ENCODE measurements around the gene TMEM81.

Gene TMEM81

DNA sequence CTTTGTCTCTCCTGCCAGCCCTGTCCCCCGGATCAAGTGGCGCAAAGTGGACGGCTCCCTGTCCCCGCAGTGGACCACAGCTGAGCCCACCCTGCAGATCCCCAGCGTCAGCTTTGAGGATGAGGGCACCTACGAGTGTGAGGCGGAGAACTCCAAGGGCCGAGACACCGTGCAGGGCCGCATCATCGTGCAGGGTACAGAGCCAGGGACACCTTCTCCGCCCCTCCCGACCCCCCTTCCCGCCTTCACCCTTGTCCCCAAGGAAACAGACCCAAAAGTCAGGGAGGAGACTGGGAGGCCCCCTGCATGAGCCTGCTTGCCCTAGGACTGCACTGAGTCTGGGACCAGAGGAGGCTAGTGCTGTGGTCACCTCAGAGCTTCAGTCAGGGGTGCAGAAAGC, 23.0 kb downstream of the TMEM81 start:
- no peak for DNase-seq (ENCODE audit: low read depth in 2 of 2, low spot score in 1 of 2)

DNA sequence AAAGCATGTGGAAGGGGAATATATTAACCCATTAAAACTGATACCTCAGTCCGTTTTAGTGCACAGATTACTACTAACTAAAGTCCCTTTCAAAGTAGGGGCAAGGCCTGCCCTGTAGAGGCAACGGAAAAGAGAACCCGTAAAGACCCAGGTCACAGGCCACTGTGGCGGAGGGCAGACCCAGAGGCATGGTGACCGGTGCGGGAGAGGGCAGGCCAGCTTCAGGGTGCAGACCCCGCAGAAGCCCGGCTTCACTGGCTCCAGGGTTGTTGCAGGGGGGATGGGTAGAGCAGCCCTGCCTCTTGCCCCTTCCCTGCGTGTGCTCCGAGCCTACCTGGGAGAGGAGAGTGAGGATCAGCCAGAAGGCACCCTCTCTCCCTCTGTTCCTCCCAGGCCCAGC, 23.5 kb downstream of the TMEM81 start:
- no peak for DNase-seq (ENCODE audit: low read depth in 2 of 2, low spot score in 1 of 2)

DNA sequence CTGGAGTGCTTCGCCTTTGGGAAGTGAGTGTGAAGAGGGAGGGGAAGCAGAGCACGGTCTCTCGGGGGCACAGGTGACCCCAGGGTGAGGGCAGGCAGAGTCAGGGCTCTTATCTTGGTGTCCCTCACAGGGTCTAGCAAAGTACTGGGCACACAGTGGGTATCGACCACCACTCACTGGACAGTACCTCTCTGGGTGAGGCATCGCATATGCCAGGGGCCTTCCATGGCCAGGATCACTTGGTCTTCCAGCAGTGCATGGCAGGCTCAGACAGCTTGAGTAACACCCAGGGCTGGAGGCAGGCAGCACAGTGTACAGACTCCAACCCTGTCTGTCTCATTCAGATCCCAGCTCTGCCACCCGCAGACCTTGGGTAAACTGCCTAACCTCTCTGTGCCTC, 24.6 kb downstream of the TMEM81 start:
- DNase-seq (ENCODE audit: low read depth in 2 of 2, low spot score in 1 of 2) = no peak

DNA sequence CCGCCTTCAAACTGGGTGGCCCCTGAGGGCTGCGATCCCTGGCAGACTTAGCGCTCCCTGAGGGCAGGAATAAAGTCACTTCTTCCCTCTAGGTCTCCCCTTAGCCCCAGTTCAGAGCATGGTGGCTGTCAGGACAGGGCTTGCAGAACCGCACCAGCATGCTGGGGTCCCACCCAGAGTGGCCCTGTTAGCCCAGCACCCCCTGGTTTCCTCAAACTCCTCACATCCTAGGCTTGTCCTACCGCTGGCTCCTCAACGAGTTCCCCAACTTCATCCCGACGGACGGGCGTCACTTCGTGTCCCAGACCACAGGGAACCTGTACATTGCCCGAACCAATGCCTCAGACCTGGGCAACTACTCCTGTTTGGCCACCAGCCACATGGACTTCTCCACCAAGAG, 25.4 kb downstream of the TMEM81 start:
- DNase-seq (ENCODE audit: low read depth in 2 of 2, low spot score in 1 of 2) = no peak

DNA sequence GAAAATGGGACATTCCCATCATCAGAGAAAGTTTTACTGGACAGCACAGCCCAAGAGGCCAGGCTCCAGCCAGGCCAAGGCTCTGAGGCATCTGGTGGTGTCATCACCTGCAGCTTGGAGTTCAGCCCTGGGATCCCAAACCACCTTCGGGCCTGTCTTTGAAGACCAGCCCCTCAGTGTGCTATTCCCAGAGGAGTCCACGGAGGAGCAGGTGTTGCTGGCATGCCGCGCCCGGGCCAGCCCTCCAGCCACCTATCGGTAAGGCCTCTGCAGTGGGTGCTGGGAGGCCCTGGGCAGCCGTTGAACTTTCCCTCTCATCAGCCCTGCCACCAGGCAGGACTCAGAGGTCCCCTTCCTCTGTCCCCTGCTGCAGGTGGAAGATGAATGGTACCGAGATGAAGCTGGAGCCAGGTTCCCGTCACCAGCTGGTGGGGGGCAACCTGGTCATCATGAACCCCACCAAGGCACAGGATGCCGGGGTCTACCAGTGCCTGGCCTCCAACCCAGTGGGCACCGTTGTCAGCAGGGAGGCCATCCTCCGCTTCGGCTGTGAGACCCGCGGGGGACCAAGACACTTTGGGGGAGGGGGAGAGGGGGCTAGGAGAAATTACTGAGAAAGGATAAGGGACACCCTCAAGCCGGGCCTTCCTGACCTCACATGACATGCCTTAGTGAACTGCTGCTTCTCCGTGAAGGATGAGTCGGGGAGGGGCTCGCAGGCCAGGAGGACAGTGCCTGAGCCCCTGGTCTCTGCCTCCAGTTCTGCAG, 26.3 kb downstream of the TMEM81 start:
- no peak for DNase-seq (ENCODE audit: low read depth in 2 of 2, low spot score in 1 of 2)

DNA sequence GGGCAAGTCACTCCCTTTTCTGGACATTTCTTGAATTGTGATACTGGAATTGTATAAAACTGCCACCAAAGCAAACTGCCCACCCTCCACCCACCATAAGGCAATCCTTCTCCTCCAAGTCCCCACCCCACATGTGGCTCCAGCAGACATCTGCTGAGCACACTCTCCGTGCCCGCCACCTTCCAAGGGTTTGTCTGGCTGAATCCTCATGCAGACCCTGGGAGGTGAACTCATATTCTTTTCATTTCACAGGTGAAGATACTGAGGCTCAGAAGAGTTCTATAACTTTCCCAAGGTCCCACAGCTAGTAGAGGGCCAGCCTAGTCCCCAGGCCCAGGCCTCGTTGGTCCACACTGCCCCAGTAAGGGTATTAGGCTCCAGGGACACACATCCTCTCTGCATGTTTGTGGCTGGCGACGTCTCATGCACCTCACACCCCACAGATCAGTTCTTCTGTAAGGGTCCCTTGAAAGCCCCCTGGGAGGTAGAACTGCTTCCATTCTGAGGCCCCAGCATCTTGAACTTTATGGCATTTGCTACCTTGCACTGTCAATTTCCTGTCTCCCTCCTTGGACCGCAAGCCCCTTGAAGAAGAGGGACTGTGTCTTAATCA, 27.2 kb downstream of the TMEM81 start:
- DNase-seq (ENCODE audit: low read depth in 2 of 2, low spot score in 1 of 2) = no peak

DNA sequence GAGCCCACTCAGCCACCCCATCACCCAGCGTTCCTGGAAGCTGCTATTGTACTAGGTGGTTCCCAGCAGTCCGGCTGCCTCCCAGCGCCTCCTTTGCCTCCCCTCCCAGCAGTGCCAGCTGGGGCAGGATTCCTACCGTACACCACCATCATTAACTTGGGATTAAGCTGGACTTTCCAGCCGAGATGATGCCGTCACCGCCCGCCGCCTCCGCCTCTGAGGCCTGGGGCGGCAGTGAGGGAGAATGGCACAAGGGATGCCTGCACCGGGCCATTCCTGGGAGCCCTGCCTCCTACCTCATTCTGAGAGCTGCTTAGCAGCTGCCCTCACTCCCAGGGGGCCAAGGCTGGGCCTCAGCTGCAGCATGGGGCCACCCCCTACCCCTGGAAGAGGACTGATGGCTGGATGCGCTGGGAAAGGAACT, 28.1 kb downstream of the TMEM81 start:
- no peak for DNase-seq (ENCODE audit: low read depth in 2 of 2, low spot score in 1 of 2)

DNA sequence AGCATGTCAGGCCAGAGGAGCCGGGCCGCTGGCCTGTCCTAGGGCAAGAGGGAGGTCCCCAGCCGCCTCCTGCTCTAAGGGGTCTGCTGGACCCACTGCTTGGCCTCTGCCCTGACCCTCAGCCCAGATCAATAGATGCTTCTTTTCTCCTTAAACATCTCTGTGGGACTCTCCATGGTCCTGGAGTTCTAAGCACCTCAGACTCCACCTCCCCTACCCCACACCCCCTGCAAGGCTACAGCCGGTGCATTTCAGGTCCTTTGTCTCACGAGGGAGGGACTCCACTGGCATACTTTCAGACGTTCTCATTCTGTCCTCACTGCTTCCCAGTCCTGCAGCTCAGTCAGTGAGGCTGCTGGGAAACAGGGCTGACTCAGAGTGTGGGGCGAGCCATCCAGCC, 30.2 kb downstream of the TMEM81 start:
- no peak for DNase-seq (ENCODE audit: low read depth in 2 of 2, low spot score in 1 of 2)

DNA sequence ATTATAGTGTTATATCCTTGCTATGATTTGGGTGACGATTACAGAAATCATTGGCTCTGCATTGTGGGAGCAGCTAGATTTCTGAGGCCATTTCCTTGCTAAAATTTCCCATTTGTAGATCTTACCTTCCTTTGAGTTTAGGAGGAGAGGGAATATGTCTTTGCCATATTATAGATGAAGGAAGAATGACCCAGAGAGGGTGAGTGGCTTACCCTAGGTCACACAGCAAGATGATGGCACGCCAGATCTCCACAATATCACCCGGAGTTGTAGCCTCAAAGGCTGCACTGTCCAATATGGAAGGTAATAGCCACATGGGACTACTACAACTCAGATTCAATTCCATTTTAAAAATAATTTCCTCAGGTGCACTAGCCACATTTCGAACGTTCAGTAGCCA, 31.0 kb downstream of the TMEM81 start:
- no peak for DNase-seq (ENCODE audit: low read depth in 2 of 2, low spot score in 1 of 2)

DNA sequence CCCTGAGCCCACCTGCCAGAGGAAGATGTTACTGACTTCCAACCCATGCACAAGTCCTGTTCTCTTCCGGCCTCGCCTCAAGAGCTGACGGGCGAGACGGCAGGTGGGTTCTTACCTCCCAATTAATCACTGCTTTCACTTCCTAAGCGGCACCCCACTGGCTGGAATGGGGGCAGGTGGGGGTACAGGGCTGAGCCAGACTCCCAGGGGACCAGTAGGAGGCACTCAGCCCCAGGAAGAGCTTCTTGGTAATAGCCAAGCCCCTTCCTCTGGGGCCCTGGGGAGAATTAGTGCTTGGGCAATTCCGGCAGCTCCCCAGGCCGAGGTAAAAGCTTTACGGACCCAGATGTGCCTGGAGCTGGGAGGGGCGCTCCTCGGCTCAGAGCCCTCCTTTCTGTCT, 31.6 kb downstream of the TMEM81 start:
- DNase-seq (ENCODE audit: low read depth in 2 of 2, low spot score in 1 of 2) = no peak

DNA sequence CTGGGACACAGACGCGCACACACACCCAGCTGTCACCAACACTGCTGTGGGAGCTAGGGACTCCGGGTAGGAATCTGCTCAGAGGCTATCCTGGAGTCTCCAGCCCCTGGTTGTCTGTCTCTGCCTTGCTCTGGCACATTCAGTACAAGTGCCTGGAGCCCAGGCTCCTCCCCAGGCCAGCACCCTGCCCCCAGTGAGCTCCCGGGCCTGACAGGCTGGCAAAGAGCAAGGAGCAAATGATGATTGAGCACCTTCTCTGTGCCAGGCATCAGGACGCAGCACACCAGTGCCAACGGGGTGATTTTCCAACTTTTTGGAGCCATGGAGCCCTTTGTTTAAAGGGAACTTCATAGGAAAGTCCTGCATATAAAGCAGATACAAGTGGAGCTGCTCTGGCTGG, 34.8 kb downstream of the TMEM81 start:
- DNase-seq (ENCODE audit: low read depth in 2 of 2, low spot score in 1 of 2) = no peak

DNA sequence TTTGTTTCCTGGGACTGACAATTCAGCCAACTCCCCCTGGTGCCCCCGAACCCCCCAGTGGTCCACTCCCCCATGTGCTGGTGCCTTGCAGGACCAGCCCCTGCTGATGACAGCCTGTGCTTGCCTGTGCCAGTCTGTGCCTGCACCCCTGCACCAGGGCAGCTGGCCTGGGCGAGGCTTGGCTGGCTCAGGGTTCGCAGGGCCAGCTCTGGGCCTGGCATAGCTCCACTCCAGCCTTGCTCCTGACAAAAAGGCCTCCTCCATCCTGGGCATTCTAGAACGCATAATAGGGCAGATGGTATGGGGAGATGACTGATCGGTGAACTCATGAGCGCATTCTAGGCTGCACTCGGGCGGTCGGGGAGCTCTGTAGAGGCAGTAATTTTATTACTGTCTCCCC, 35.9 kb downstream of the TMEM81 start:
- no peak for DNase-seq (ENCODE audit: low read depth in 2 of 2, low spot score in 1 of 2)

DNA sequence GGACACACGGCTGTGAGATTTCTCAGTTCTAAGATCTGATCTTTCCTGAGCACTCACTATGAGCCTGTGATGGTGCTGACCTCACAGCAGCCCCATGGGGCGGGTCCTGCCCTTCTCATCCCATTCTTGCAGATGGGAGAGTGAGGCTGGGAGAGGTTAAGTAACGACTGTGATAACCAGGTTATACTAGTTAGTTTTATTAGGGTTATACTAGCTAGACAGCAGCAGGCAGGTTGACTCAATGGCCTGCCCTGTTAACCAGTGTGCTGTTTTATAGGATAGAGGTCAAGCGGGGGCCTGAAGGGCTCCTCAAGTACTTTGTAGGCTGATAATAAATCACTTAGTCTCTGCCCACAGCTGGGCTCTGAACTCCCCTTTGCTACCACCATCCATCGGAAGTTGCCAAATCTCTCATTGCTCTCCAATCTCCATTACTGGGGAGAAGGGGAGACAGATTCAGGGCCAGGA, 36.5 kb downstream of the TMEM81 start:
- no peak for DNase-seq (ENCODE audit: low read depth in 2 of 2, low spot score in 1 of 2)

DNA sequence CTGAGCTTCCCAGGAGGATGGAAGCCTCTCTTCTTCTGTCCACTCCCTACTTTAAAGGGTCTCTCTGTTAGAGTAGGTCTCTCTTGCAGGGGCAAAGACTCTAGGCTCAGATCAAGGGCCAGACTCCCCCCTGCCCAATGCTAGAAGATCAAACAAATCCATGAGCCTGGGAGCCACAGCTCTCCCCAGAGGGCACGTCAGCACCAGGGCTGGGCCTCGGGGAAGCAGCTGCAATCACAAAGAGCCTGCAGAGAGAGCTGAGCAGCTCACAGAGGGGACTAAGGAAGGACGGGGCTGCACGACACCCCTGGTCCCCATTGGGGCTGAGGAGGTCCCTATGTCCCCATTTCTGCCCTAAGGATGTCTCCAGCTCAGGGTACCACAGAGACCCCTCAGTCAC, 37.4 kb downstream of the TMEM81 start:
- no peak for DNase-seq (ENCODE audit: low read depth in 2 of 2, low spot score in 1 of 2)

DNA sequence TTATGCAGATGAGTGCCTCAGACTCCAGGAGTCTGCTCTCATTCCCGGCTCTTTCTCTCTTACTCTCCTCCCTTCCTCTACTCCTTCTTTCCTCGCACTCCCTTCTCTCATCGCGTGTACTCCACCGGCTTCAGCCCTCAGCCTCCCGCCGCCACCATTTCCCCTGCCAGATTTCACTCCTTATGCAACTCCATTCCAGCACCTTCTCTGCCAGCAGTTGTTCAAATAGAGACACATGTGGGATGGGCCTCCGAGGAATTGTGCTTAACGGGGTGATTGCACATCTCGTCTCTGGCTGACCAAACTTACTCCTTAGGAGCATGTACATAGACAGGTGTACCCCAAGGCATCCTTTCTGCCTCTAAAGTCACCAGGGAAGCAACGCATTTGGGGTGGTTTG, 39.1 kb downstream of the TMEM81 start:
- DNase-seq (ENCODE audit: low read depth in 2 of 2, low spot score in 1 of 2) = no peak

DNA sequence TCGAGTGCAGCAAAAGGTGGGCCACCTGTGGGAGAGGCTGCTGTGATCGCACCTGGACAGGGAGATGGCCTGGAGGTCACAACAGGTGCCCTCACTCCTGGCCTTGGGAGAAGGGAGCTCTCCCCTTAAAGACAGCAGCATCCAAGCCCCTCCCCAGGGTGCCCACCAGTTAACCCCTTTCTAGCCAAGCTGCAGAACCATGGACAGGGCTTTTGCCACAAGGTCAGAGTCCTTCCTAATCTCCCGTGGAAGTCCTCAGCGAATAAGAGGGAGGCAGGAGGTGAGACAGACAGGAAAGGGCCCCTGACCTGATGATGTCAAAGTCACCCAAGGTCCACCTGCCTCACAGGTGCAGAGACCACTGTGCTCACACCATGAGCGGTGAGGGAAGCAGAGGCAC, 39.5 kb downstream of the TMEM81 start:
- DNase-seq (ENCODE audit: low read depth in 2 of 2, low spot score in 1 of 2) = no peak

DNA sequence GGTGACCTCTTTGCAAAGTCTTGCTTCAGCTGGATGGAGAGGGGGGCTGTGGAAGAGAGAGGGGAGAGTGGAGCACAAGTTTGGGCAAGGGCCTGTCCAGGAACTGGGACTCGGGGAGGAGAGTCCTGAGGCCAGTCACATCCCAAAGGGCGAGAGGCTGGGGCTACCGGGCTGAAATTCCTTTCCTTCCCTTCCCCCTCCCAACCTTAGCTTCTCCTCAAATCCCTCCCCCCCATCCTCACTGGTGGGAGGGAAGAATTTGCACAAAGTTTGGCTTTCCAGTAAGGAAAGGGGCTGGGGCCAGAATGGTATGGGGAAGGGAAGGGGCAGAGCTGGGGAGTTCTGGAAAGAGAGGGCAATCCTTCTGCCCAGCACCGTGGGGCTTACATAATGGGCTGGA, 40.4 kb downstream of the TMEM81 start:
- DNase-seq (ENCODE audit: low read depth in 2 of 2, low spot score in 1 of 2) = no peak

DNA sequence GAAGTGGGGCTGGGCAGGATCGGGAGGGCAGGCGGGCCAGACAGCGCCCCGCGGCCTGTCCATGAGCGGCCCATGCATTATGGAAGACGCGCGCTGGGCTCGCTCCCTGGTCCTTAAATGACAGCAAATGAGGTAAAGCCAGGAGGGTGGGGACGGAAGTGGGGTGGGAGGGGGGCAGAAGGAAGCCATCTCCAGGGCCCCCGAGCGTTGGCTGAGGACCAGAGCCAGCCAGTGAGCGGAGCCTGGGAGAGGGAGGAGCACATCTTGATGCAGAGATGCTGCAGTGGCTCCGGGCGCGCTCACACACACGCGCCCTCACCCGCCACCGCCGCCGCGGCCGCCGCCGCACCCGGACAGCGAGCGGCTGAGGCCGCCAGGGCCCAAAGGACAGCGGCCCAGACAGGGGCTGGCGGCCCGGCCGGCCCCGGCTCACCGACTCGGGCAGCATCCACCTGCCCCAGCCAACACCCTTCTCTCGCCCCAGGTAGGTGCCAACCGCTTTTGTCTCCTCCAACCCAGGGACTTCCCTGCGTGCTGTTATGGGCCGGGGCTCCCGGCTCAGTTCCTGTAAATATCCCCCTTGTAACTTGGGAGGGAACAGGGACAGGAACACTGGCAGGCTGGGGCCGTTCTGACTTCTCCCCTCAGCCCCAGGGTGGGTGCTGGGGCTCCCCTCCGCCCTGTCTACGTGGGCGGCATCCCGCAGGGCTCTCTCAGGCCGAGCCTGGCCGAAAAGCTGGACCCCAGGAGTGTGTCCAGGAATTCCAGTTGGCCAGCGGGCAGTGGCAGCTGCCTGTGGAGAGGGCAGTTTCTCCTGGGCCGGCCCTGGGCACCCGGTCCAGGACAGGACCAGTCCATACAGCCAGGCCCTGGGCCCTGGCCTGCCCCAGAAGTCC, 41.1 kb downstream of the TMEM81 start, which contains the start of gene CNTN2:
Gene CNTN2 (plus strand): TSS at position 302 of the 896 bp plus-strand sequence. CDS start 9,974 bp downstream, outside the sequence.
- no peak for DNase-seq (ENCODE audit: low read depth in 2 of 2, low spot score in 1 of 2)

DNA sequence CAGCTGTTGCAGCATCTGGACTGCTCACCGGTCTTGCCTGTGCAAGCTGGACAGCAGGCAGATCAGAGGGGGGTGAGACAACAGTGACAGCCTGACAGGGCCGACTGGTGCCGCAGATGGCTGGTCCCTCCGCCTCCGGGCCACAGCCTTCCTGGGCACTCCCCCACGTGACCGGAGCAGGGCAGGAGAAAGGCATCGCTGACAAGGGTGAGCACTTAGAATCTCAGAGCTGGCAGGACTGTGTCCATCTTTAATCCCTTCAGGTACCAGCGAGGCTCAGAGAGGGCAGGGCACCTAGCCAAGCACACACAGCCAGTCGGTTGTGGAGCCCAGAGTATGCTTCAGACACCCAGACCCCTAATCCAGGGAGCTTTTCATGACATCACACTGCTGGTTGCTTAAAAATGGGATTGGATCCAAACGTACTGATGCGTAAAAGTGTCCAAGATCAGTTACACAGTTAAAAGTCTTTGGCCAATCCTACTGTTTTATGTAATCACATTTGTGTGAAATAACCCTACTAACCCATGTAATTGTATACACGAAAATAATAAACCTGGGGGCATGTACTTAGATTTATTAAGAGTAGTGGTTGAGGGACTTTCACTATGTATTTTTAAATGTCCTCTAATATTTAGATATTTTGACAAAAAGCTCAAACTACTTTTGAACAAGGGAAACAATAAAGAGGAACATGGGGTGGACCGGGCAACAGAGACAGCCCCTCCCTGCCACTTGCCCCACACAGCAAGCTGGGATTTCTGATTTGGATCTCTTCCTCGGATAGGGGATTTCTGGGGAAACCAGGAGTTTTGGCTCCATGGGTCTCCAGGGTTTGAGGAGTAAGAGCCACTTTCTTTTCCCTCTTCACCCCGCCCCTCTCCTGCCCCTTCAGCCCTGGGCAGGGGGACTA, 42.0 kb downstream of the TMEM81 start:
- DNase-seq (ENCODE audit: low read depth in 2 of 2, low spot score in 1 of 2) = no peak

DNA sequence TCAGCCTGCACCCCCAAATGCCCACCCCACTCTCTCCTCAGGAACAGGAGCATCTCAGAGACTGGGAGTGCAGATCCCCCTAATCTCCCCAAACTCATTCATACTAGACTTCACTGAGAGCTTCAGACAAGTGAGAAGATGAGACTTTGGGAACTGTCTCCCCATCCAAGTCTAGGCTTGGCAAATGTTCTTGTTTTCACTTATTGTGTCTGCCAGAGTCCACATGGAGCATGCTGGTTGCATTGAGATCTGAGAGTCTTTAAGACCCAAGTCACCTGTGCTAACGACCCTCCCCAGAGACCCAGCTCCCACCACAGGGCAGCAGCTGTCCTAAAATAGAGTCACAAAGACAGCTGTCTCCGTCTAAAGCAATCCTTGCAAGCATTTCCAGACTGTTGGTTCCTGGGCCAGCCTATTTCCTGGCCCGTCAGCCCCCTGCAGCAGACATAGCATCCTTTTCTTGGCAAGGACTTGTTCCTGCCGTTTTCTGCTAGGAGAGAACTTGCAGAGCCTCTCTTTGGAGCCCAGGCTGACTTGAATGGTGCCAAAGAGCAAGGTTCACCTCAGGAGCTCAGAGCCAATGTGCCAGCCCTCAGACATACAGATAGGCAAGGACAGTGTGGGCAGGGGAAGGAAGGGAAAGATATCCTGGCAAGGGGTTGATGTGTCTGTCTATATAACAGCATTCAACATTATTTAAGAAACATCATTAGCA, 43.1 kb downstream of the TMEM81 start:
- no peak for DNase-seq (ENCODE audit: low read depth in 2 of 2, low spot score in 1 of 2)
